ENCODE measurements around the gene LDLRAD3. TPM values are rescaled to one million over a fixed set of nuclear protein-coding genes. Genes with fewer than 3 reads are reported as not detected.

The LDLRAD3 gene
- total RNA-seq, 1 donor from 2014 or later = 28.5 TPM

GRCh38 chr11:35982061-35982460 is 38.2 kb downstream of the LDLRAD3 start:
- Mint-ChIP-seq H3K27ac (ENCODE audit: unreplicated experiment) (no peak overlapping the region), H3K4me1 (ENCODE audit: unreplicated experiment) (peaks cover 13% of the 10 kb centered on the region), H3K27me3 (ENCODE audit: unreplicated experiment) (no peaks in the 10 kb centered on the region), H3K9me3 (ENCODE audit: unreplicated experiment) (no peaks in the 10 kb centered on the region), H3K36me3 (ENCODE audit: low read depth, unreplicated experiment) (peaks cover 8% of the 10 kb centered on the region), H3K4me3 (ENCODE audit: unreplicated experiment) (no peak overlapping the region)
- TF ChIP-seq CTCF (IDR thresholded peaks at IDR 0.05; ENCODE audit: unreplicated experiment) = no peak
- no peak for DNase-seq (ENCODE audit: low spot score)

- Mint-ChIP-seq H3K9me3 (ENCODE audit: unreplicated experiment) (no peaks in the 10 kb centered on the region), H3K27ac (ENCODE audit: unreplicated experiment) (no peak overlapping the region), H3K27me3 (ENCODE audit: unreplicated experiment) (no peaks in the 10 kb centered on the region), H3K4me3 (ENCODE audit: unreplicated experiment) (no peak overlapping the region), H3K36me3 (ENCODE audit: low read depth, unreplicated experiment) (peaks cover 8% of the 10 kb centered on the region), H3K4me1 (ENCODE audit: unreplicated experiment) (peaks cover 2% of the 10 kb centered on the region)
- DNase-seq (ENCODE audit: low spot score) = no peak
- no peak for TF ChIP-seq CTCF (IDR thresholded peaks at IDR 0.05; ENCODE audit: unreplicated experiment)
Measured at GRCh38 chr11:35983981-35984380, 40.1 kb downstream of the LDLRAD3 start.

- no peak for DNase-seq (ENCODE audit: low spot score)
- peaks cover 8% of the 10 kb centered on the region for H3K36me3 Mint-ChIP-seq (ENCODE audit: low read depth, unreplicated experiment)
- H3K27ac Mint-ChIP-seq (ENCODE audit: unreplicated experiment) = no peak overlapping the region
- H3K4me1 Mint-ChIP-seq (ENCODE audit: unreplicated experiment) = peaks cover 5% of the 10 kb centered on the region
- H3K9me3 Mint-ChIP-seq (ENCODE audit: unreplicated experiment) = no peaks in the 10 kb centered on the region
- H3K4me3 Mint-ChIP-seq (ENCODE audit: unreplicated experiment) = no peak overlapping the region
- H3K27me3 Mint-ChIP-seq (ENCODE audit: unreplicated experiment) = no peaks in the 10 kb centered on the region
- TF ChIP-seq CTCF (IDR thresholded peaks at IDR 0.05; ENCODE audit: unreplicated experiment) = no peak
Measured at GRCh38 chr11:35986947-35987346, 43.1 kb downstream of the LDLRAD3 start.

- TF ChIP-seq CTCF (IDR thresholded peaks at IDR 0.05; ENCODE audit: unreplicated experiment) = no peak
- no peaks in the 10 kb centered on the region for H3K27me3 Mint-ChIP-seq (ENCODE audit: unreplicated experiment)
- H3K9me3 Mint-ChIP-seq (ENCODE audit: unreplicated experiment) = no peaks in the 10 kb centered on the region
- peaks cover 3% of the 10 kb centered on the region for H3K4me1 Mint-ChIP-seq (ENCODE audit: unreplicated experiment)
- no peak for DNase-seq (ENCODE audit: low spot score)
- H3K4me3 Mint-ChIP-seq (ENCODE audit: unreplicated experiment) = no peak overlapping the region
- peaks cover 5% of the 10 kb centered on the region for H3K36me3 Mint-ChIP-seq (ENCODE audit: low read depth, unreplicated experiment)
- H3K27ac Mint-ChIP-seq (ENCODE audit: unreplicated experiment) = no peak overlapping the region
Measured at GRCh38 chr11:35990170-35990569, 46.3 kb downstream of the LDLRAD3 start.

- Mint-ChIP-seq H3K9me3 (ENCODE audit: unreplicated experiment) (no peaks in the 10 kb centered on the region), H3K27ac (ENCODE audit: unreplicated experiment) (no peak overlapping the region), H3K36me3 (ENCODE audit: low read depth, unreplicated experiment) (peaks cover 5% of the 10 kb centered on the region), H3K4me3 (ENCODE audit: unreplicated experiment) (no peak overlapping the region), H3K4me1 (ENCODE audit: unreplicated experiment) (peaks cover 3% of the 10 kb centered on the region), H3K27me3 (ENCODE audit: unreplicated experiment) (no peaks in the 10 kb centered on the region)
- TF ChIP-seq CTCF (IDR thresholded peaks at IDR 0.05; ENCODE audit: unreplicated experiment) = no peak
- DNase-seq (ENCODE audit: low spot score) = no peak
Measured at GRCh38 chr11:35990816-35991215, 47.0 kb downstream of the LDLRAD3 start.
